DND-41 (cell line): Measurements from ENCODE around the gene DEPP1.

ENCODE experiments used
- ATAC-seq: fragments of 200-7000 bp; cut with Tn5 transposase; 3 replicates; pipeline ENCODE4 v1.9.1; 2021; ENCODE audit warnings: low read depth; ENCODE audit not compliant: insufficient read depth
- DNase-seq: peaks from one replicate; pipeline ENCODE4 v3.0.0-alpha.2; 2020
- H2AFZ ChIP-seq: 2 replicates; pipeline ENCODE4 v1.6.0; 2012; ENCODE audit warnings: low read depth, low read length
- H3K27ac ChIP-seq: 2 replicates; pipeline ENCODE4 v1.5.1; 2012; ENCODE audit warnings: low read length, inconsistent platforms
- H3K27me3 ChIP-seq: fragments of 200-600 bp; sonication (generic); 2 replicates; pipeline ENCODE4 v1.6.0; 2012; ENCODE audit warnings: low read length, mild to moderate bottlenecking, inconsistent platforms; ENCODE audit not compliant: insufficient read depth, poor library complexity
- H3K36me3 ChIP-seq: 2 replicates; pipeline ENCODE4 v1.5.1; 2012; ENCODE audit warnings: low read length, inconsistent platforms; ENCODE audit not compliant: insufficient read depth
- H3K4me1 ChIP-seq: 2 replicates; pipeline ENCODE4 v1.5.1; 2012; ENCODE audit warnings: mild to moderate bottlenecking, low read length; ENCODE audit not compliant: insufficient read depth
- H3K4me2 ChIP-seq: 2 replicates; pipeline ENCODE4 v1.6.0; 2012; ENCODE audit warnings: mild to moderate bottlenecking, moderate library complexity, low read length, inconsistent platforms; ENCODE audit not compliant: insufficient read depth
- H3K4me3 ChIP-seq, 2 experiments: fragments of 200-600 bp in 1 of 2; shearing (Covaris generic) in 1 of 2; 2 replicates each; pipeline ENCODE4 v1.5.1; 2012 to 2016; ENCODE audit warnings: inconsistent platforms in 2 of 2, low read length in 2 of 2, mild to moderate bottlenecking in 2 of 2, low read depth in 1 of 2, moderate library complexity in 1 of 2
- H3K79me2 ChIP-seq: 2 replicates; pipeline ENCODE4 v1.6.0; 2012; ENCODE audit warnings: low read length, inconsistent platforms; ENCODE audit not compliant: insufficient read depth
- H3K9ac ChIP-seq: 2 replicates; pipeline ENCODE4 v1.6.0; 2012; ENCODE audit warnings: low read depth, mild to moderate bottlenecking, inconsistent platforms, low read length, moderate library complexity
- H3K9me3 ChIP-seq: 2 replicates; pipeline ENCODE4 v1.5.1; 2012; ENCODE audit warnings: low read length, moderate library complexity, mild to moderate bottlenecking, inconsistent platforms; ENCODE audit not compliant: insufficient read depth, severe bottlenecking
- H4K20me1 ChIP-seq: 2 replicates; pipeline ENCODE4 v1.6.0; 2012; ENCODE audit warnings: low read length; ENCODE audit not compliant: insufficient read depth
- EZH2 ChIP-seq: IDR thresholded peaks from 3 replicates; pipeline ENCODE4 v1.6.1; 2012; ENCODE audit warnings: borderline replicate concordance, low read depth, mild to moderate bottlenecking, moderate library complexity, low read length, inconsistent platforms; ENCODE audit not compliant: severe bottlenecking
- TF ChIP-seq, protein P1 (sequence below): IDR thresholded peaks from 2 replicates; pipeline ENCODE4 v1.5.1; 2012; ENCODE audit warnings: borderline replicate concordance, low read length, moderate library complexity, mild to moderate bottlenecking; ENCODE audit not compliant: poor library complexity, severe bottlenecking; ENCODE audit errors: extremely low read depth

The DEPP1 gene

DNA sequence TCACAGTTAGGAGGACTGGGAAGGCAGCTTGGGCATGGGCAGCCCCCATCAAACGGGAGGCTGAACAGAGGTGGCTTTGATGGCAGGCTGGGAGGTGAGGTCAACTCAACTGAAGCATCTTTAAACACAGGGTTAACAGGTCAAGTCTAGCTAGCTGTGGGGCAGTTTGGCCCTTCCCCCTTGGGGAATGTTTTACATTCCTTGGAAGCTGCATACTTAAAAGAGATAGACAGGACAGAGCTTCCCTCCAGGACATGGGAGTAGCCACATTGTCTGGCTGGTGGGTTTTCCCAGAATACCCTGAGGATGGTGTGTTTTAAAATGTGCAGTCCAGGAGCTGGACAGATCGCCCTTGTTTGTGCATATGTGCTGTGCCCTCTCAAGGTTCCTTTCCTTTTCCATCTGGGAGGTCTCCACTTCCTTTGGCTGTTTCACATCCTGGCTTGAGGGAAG, 25.8 kb downstream of the DEPP1 start:
- H3K27ac ChIP-seq = no peak overlapping the region
- no peak for ATAC-seq
- no peaks in the 10 kb centered on the region for H3K9me3 ChIP-seq

DNA sequence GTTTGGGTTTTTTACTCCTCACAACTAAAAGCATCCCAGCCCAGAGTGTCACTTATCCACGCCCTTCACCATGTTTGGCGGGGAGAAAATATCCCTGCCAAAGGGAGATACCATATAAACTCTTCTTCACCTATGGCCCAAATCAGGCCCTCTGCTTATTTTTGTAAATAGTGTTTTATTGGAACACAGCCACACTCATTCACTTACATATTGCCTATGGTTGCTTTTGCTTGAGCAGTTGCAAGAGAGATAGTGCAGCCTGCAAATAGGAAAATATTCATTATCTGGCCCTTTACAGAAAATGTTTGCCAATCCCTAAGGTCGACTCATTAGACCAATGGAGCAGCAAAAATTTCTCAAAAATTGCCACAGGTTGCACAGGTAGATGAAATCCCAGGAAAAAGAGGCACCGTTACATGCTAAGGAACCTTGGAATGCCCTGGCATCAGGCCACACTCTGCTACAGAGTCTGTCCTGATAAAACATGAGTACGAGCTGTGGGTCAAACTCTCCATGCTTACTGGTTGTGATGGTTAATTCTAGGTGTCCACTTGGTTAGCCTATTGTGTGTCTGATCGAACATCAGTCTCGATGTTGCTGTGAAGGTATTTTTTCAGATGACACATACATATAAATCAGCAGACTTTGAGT, 26.9 kb downstream of the DEPP1 start:
- H4K20me1 ChIP-seq = no peaks in the 10 kb centered on the region
- peaks cover 6% of the 10 kb centered on the region; the same call in 1 of the 2 replicates for H3K36me3 ChIP-seq
- H3K79me2 ChIP-seq = no peaks in the 10 kb centered on the region
- no peak overlapping the region for H3K27ac ChIP-seq
- H3K4me2 ChIP-seq = no peak overlapping the region
- DNase-seq (no peak), ATAC-seq (no peak)
- H3K4me1 ChIP-seq = no peaks in the 10 kb centered on the region
- H3K9ac ChIP-seq = no peak overlapping the region
- H2AFZ ChIP-seq = no peak overlapping the region
- H3K4me3 ChIP-seq = no peak overlapping the region
- no peaks in the 10 kb centered on the region for H3K9me3 ChIP-seq
- H3K27me3 ChIP-seq = no peaks in the 10 kb centered on the region
- TF ChIP-seq, protein P1, sequence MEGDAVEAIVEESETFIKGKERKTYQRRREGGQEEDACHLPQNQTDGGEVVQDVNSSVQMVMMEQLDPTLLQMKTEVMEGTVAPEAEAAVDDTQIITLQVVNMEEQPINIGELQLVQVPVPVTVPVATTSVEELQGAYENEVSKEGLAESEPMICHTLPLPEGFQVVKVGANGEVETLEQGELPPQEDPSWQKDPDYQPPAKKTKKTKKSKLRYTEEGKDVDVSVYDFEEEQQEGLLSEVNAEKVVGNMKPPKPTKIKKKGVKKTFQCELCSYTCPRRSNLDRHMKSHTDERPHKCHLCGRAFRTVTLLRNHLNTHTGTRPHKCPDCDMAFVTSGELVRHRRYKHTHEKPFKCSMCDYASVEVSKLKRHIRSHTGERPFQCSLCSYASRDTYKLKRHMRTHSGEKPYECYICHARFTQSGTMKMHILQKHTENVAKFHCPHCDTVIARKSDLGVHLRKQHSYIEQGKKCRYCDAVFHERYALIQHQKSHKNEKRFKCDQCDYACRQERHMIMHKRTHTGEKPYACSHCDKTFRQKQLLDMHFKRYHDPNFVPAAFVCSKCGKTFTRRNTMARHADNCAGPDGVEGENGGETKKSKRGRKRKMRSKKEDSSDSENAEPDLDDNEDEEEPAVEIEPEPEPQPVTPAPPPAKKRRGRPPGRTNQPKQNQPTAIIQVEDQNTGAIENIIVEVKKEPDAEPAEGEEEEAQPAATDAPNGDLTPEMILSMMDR = no peak
- TF ChIP-seq EZH2 = no peak

More for the DNA sequence above, 25.8 kb downstream of the DEPP1 start:
- Histone ChIP-seq H3K27me3 (no peaks in the 10 kb centered on the region), H3K4me3 (no peak overlapping the region), H3K79me2 (no peaks in the 10 kb centered on the region), H2AFZ (no peak overlapping the region), H3K4me1 (peaks cover 3% of the 10 kb centered on the region; the same call in 1 of the 2 replicates), H4K20me1 (no peaks in the 10 kb centered on the region), H3K36me3 (peaks cover 8% of the 10 kb centered on the region; the same call in 1 of the 2 replicates), H3K4me2 (no peak overlapping the region), H3K9ac (no peak overlapping the region)
- TF ChIP-seq EZH2 = no peak
- TF ChIP-seq, protein P1 = no peak
- no peak for DNase-seq

DNA sequence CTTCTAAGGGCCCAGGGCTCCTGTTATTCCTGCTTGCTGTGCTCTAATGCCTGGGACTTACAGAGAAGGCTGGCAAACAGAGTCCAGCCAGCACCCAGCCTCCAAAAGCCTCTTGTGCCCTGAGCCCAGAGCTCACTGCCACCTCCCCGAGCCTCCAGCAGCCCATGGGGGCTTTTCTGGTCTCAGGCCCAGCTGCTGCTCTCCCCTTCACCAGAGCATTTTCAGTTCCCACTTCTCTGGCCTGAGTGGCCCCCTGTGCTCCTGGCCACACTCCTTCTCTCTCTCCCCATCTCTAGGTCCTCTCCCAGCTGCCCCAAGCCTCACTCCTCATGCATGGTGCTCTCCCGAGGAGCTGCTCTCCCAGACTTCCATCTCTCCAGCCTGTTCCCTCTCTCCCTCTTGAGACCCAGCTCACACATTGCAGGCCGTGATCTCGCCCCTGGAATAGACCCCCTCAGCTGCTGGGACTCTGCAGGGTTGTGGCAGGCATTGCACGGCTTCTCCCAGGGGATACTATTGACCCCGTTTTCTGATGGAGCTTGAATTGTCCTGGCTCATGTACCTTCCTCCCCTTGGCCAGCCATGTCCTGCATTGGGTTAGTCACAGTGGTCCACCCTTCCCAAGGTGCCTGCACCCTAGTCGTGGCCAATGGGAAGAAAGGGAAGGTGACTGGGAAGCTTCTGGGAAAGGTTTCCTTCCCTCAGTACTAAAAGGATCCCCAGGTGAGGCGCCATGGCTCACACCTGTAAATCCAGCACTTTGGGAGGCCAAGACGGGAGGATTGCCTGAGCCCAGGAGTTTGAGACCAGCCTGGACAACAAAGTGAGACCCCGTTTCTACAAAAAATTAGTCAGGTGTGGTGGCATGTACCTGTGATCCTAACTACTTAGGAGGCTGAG, 28.0 kb downstream of the DEPP1 start:
- Histone ChIP-seq H3K4me2 (no peak overlapping the region), H3K27ac (no peak overlapping the region), H3K9ac (no peak overlapping the region), H3K27me3 (no peaks in the 10 kb centered on the region), H4K20me1 (no peaks in the 10 kb centered on the region), H3K36me3 (0 out of 2 replicates have a peak, but pooled peaks cover 4% of the 10 kb centered on the region), H3K79me2 (no peaks in the 10 kb centered on the region), H3K9me3 (no peaks in the 10 kb centered on the region), H2AFZ (no peak overlapping the region), H3K4me3 (no peak overlapping the region), H3K4me1 (no peaks in the 10 kb centered on the region)
- ATAC-seq = no peak
- no peak for TF ChIP-seq EZH2
- TF ChIP-seq, protein P1 = no peak
- no peak for DNase-seq
